Measurements from ENCODE around the gene C3AR1.
A peak's percentile ranks its signal among the peaks of the same experiment; 100 is the strongest.
"Not testable (repeated sequence)": the region's sequence is repeated elsewhere in the genome, so short reads cannot be mapped to it uniquely, and the experiment has no call there.

C3AR1 gene

GRCh38 chr12:8036346-8036745 lies 29.8 kb downstream of the C3AR1 start:
- Histone ChIP-seq H3K4me3 (ENCODE audit: low read depth, low read length) (no peak overlapping the region), H3K9ac (ENCODE audit: low read depth, low read length) (no peak overlapping the region), H3K4me1 (ENCODE audit: control insufficient read depth, insufficient read depth, low read length) (peaks cover 45% of the 10 kb centered on the region), H3K36me3 (ENCODE audit: control insufficient read depth, insufficient read depth, low read length) (no peaks in the 10 kb centered on the region), H3K27me3 (ENCODE audit: control insufficient read depth, insufficient read depth, low read length) (no peaks in the 10 kb centered on the region), H3K9me3 (ENCODE audit: control insufficient read depth, insufficient read depth, low read length) (no peaks in the 10 kb centered on the region)

GRCh38 chr12:8035440-8036010 lies 30.6 kb downstream of the C3AR1 start:
- Histone ChIP-seq H3K36me3 (ENCODE audit: control insufficient read depth, insufficient read depth, low read length) (no peaks in the 10 kb centered on the region), H3K4me1 (ENCODE audit: control insufficient read depth, insufficient read depth, low read length) (peaks cover 45% of the 10 kb centered on the region), H3K9ac (ENCODE audit: low read depth, low read length) (no peak overlapping the region), H3K4me3 (ENCODE audit: low read depth, low read length) (no peak overlapping the region), H3K9me3 (ENCODE audit: control insufficient read depth, insufficient read depth, low read length) (no peaks in the 10 kb centered on the region), H3K27me3 (ENCODE audit: control insufficient read depth, insufficient read depth, low read length) (no peaks in the 10 kb centered on the region)

GRCh38 chr12:8034802-8035201 lies 31.4 kb downstream of the C3AR1 start:
- Histone ChIP-seq H3K9ac (ENCODE audit: low read depth, low read length) (no peak overlapping the region), H3K4me1 (ENCODE audit: control insufficient read depth, insufficient read depth, low read length) (peaks cover 45% of the 10 kb centered on the region), H3K36me3 (ENCODE audit: control insufficient read depth, insufficient read depth, low read length) (no peaks in the 10 kb centered on the region), H3K27me3 (ENCODE audit: control insufficient read depth, insufficient read depth, low read length) (no peaks in the 10 kb centered on the region), H3K9me3 (ENCODE audit: control insufficient read depth, insufficient read depth, low read length) (no peaks in the 10 kb centered on the region), H3K4me3 (ENCODE audit: low read depth, low read length) (no peak overlapping the region)

GRCh38 chr12:8033153-8034044 lies 32.8 kb downstream of the C3AR1 start:
- H3K9ac ChIP-seq (ENCODE audit: low read depth, low read length), result peak overlapping the region; percentile 73
- H3K9me3 ChIP-seq (ENCODE audit: control insufficient read depth, insufficient read depth, low read length), result no peaks in the 10 kb centered on the region
- H3K36me3 ChIP-seq (ENCODE audit: control insufficient read depth, insufficient read depth, low read length), result no peaks in the 10 kb centered on the region
- no peaks in the 10 kb centered on the region for H3K27me3 ChIP-seq (ENCODE audit: control insufficient read depth, insufficient read depth, low read length)
- peaks cover 37% of the 10 kb centered on the region for H3K4me1 ChIP-seq (ENCODE audit: control insufficient read depth, insufficient read depth, low read length)
- peak overlapping the region; percentile 66 for H3K4me3 ChIP-seq (ENCODE audit: low read depth, low read length)

- peaks cover 28% of the 10 kb centered on the region for H3K4me1 ChIP-seq (ENCODE audit: control insufficient read depth, insufficient read depth, low read length)
- peak within 1 kb of the TSS; percentile 73 for H3K9ac ChIP-seq (ENCODE audit: low read depth, low read length)
- H3K27me3 ChIP-seq (ENCODE audit: control insufficient read depth, insufficient read depth, low read length), result no peaks in the 10 kb centered on the region
- peak within 1 kb of the TSS; percentile 66 for H3K4me3 ChIP-seq (ENCODE audit: low read depth, low read length)
- H3K36me3 ChIP-seq (ENCODE audit: control insufficient read depth, insufficient read depth, low read length), result no peaks in the 10 kb centered on the region
- no peaks in the 10 kb centered on the region for H3K9me3 ChIP-seq (ENCODE audit: control insufficient read depth, insufficient read depth, low read length)
These were observed 33.7 kb downstream of the C3AR1 start, which contains the start of gene FOXJ2 for GRCh38 chr12:8032242-8033152. Gene FOXJ2, plus strand, starts transcription at chr12:8032716. Its CDS starts 7,117 bp downstream, at chr12:8039833.

GRCh38 chr12:8031872-8032241 lies 34.3 kb downstream of the C3AR1 start:
- Histone ChIP-seq H3K27me3 (ENCODE audit: control insufficient read depth, insufficient read depth, low read length) (no peaks in the 10 kb centered on the region), H3K4me1 (ENCODE audit: control insufficient read depth, insufficient read depth, low read length) (peaks cover 23% of the 10 kb centered on the region), H3K9me3 (ENCODE audit: control insufficient read depth, insufficient read depth, low read length) (no peaks in the 10 kb centered on the region), H3K36me3 (ENCODE audit: control insufficient read depth, insufficient read depth, low read length) (no peaks in the 10 kb centered on the region), H3K9ac (ENCODE audit: low read depth, low read length) (no peak overlapping the region), H3K4me3 (ENCODE audit: low read depth, low read length) (peak overlapping the region; percentile 66)

- H3K27me3 ChIP-seq (ENCODE audit: control insufficient read depth, insufficient read depth, low read length); H3K4me3 ChIP-seq (ENCODE audit: low read depth, low read length): not testable (repeated sequence)
These were observed 35.1 kb downstream of the C3AR1 start for GRCh38 chr12:8031017-8031416.

GRCh38 chr12:8030189-8030588 lies 36.0 kb downstream of the C3AR1 start:
- Histone ChIP-seq H3K27me3 (ENCODE audit: control insufficient read depth, insufficient read depth, low read length) (no peaks in the 10 kb centered on the region), H3K4me3 (ENCODE audit: low read depth, low read length) (no peak overlapping the region), H3K9me3 (ENCODE audit: control insufficient read depth, insufficient read depth, low read length) (no peaks in the 10 kb centered on the region), H3K4me1 (ENCODE audit: control insufficient read depth, insufficient read depth, low read length) (peaks cover 14% of the 10 kb centered on the region), H3K9ac (ENCODE audit: low read depth, low read length) (no peak overlapping the region), H3K36me3 (ENCODE audit: control insufficient read depth, insufficient read depth, low read length) (no peaks in the 10 kb centered on the region)

More at GRCh38 chr12:8031017-8031416, 35.1 kb downstream of the C3AR1 start:
- peaks cover 19% of the 10 kb centered on the region for H3K4me1 ChIP-seq (ENCODE audit: control insufficient read depth, insufficient read depth, low read length)
- not testable (repeated sequence) for H3K9ac ChIP-seq (ENCODE audit: low read depth, low read length); H3K36me3 ChIP-seq (ENCODE audit: control insufficient read depth, insufficient read depth, low read length); H3K9me3 ChIP-seq (ENCODE audit: control insufficient read depth, insufficient read depth, low read length)

- Histone ChIP-seq H3K27me3 (ENCODE audit: control insufficient read depth, insufficient read depth, low read length) (no peaks in the 10 kb centered on the region), H3K9me3 (ENCODE audit: control insufficient read depth, insufficient read depth, low read length) (no peaks in the 10 kb centered on the region), H3K4me3 (ENCODE audit: low read depth, low read length) (no peak overlapping the region), H3K4me1 (ENCODE audit: control insufficient read depth, insufficient read depth, low read length) (no peaks in the 10 kb centered on the region), H3K9ac (ENCODE audit: low read depth, low read length) (no peak overlapping the region), H3K36me3 (ENCODE audit: control insufficient read depth, insufficient read depth, low read length) (no peaks in the 10 kb centered on the region)
These were observed 37.9 kb downstream of the C3AR1 start for GRCh38 chr12:8028267-8028666.

- no peaks in the 10 kb centered on the region for H3K27me3 ChIP-seq (ENCODE audit: control insufficient read depth, insufficient read depth, low read length)
- H3K36me3 ChIP-seq (ENCODE audit: control insufficient read depth, insufficient read depth, low read length), result no peaks in the 10 kb centered on the region
- H3K9me3 ChIP-seq (ENCODE audit: control insufficient read depth, insufficient read depth, low read length), result no peaks in the 10 kb centered on the region
- no peak overlapping the region for H3K4me3 ChIP-seq (ENCODE audit: low read depth, low read length)
- H3K9ac ChIP-seq (ENCODE audit: low read depth, low read length), result no peak overlapping the region
- no peaks in the 10 kb centered on the region for H3K4me1 ChIP-seq (ENCODE audit: control insufficient read depth, insufficient read depth, low read length)
These were observed 38.3 kb downstream of the C3AR1 start for GRCh38 chr12:8027856-8028255.

- Histone ChIP-seq H3K9ac (ENCODE audit: low read depth, low read length) (peak overlapping the region; percentile 79), H3K36me3 (ENCODE audit: control insufficient read depth, insufficient read depth, low read length) (no peaks in the 10 kb centered on the region), H3K9me3 (ENCODE audit: control insufficient read depth, insufficient read depth, low read length) (no peaks in the 10 kb centered on the region), H3K27me3 (ENCODE audit: control insufficient read depth, insufficient read depth, low read length) (no peaks in the 10 kb centered on the region), H3K4me1 (ENCODE audit: control insufficient read depth, insufficient read depth, low read length) (no peaks in the 10 kb centered on the region), H3K4me3 (ENCODE audit: low read depth, low read length) (peak overlapping the region; percentile 78)
These were observed 39.8 kb downstream of the C3AR1 start for GRCh38 chr12:8026291-8026900.
